IPS-18c (cell line): Measurements from ENCODE around the gene SP2.

Source experiments
- H3K4me3 ChIP-seq: 2 replicates; pipeline ENCODE4 v1.7.0; 2013; ENCODE audit warnings: low read depth, mild to moderate bottlenecking, low read length, moderate library complexity; ENCODE audit not compliant: insufficient read depth
- H3K9me3 ChIP-seq: one replicate; pipeline ENCODE4 v1.6.1; 2013; ENCODE audit warnings: mild to moderate bottlenecking, low read length, moderate library complexity; ENCODE audit not compliant: control insufficient read depth, insufficient read depth

Gene SP2

DNA sequence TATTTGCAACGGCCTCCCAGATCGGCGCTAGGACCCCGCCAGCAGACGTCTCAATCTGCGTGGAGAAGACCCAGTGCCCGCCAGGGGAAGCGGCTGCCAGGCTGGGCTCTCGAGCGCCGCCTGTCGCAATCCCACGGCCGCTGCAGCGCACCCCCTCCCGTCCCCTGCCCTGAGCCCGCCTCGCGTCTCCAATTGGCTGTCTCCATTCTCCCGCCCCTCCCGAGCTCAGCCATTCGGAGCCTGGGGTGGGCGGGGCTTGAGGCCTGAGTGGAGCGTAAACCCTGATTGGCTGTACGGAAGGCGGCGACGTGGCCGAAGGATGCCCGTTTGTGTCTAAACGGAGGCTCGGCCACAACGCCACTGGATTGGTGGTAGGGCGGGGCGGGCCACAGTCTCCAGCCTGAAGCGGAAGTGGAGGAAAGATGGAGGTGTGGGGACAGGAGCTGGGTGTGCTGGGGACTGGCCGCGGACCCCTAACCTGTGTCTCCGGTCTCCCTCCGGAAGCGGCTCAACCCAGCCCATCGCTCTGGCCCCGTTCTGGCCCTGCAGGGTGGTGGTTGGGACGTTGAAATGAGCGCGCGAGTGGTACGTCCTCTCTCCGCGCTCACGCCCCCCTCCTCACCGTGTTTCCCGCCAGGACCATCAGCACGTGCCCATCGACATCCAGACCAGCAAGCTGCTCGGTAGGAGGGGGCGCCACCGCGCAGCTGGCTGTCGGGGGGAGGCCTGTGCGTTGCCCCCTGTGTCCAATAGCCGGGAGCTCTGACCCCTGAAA lies 74.9 kb downstream of the SP2 start, which contains the start of gene CDK5RAP3:
TSS of gene CDK5RAP3 (plus strand) at position 389 of the 775 bp plus-strand sequence. CDS start at position 423, 34 bp downstream.
- Histone ChIP-seq H3K9me3 (no peaks in the 10 kb centered on the region), H3K4me3 (peak within 1 kb of the TSS; percentile 77)

DNA sequence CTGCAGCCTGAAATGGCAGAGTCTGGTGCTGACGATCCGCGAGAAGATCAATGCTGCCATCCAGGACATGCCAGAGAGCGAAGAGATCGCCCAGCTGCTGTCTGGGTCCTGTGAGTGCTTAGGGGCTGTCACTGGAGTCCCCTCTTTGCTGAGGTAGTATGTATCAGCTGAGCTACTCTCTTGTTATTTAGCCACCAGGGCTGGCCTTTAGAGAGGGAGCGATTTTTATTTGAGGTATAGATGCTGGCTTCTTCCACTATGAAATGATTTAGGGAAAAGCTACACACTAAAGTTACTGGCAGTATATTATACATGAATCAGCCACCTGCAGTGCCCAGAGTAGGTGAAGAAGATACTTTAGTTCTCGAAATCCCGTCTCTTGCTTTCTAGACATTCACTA lies 77.5 kb downstream of the SP2 start:
- H3K4me3 ChIP-seq: no peak overlapping the region

GRCh38 chr17:47975189-47975822 lies 79.3 kb downstream of the SP2 start:
- Histone ChIP-seq H3K4me3 (no peak overlapping the region), H3K9me3 (no peaks in the 10 kb centered on the region)

More for the DNA sequence above, 77.5 kb downstream of the SP2 start:
- H3K9me3 ChIP-seq: no peaks in the 10 kb centered on the region

- H3K4me3 ChIP-seq: no peak overlapping the region
- no peaks in the 10 kb centered on the region for H3K9me3 ChIP-seq
Measured at GRCh38 chr17:47975823-47976205, 79.8 kb downstream of the SP2 start.

GRCh38 chr17:47978324-47978723 lies 82.3 kb downstream of the SP2 start:
- no peaks in the 10 kb centered on the region for H3K9me3 ChIP-seq

More at GRCh38 chr17:47978324-47978723, 82.3 kb downstream of the SP2 start:
- no peak overlapping the region for H3K4me3 ChIP-seq
